ENCODE measurements around the gene MT1M. TPM values are rescaled to one million over a fixed set of nuclear protein-coding genes. Genes with fewer than 3 reads are reported as not detected.
"Not testable (repeated sequence)": the region's sequence is repeated elsewhere in the genome, so short reads cannot be mapped to it uniquely, and the experiment has no call there.

The MT1M gene
- total RNA-seq, 1 experiment from 2014 or later: not detected

DNA sequence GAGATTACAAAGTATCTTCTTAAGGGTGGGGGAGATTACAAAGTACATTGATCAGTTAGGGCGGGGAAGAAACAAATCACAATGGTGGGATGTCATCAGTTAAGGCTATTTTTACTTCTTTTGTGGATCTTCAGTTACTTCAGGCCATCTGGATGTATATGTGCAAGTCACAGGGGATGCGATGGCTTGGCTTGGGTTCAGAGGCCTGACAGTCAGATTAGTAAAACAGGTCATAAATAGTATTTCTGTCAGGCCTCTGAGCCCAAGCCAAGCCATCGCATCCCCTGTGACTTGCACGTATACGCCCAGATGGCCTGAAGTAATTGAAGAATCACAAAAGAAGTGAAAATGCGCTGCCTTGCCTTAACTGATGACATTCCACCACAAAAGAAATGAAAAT is 42.1 kb downstream of the MT1M start:
- not testable (repeated sequence) for DNase-seq (ENCODE audit: low spot score)

DNA sequence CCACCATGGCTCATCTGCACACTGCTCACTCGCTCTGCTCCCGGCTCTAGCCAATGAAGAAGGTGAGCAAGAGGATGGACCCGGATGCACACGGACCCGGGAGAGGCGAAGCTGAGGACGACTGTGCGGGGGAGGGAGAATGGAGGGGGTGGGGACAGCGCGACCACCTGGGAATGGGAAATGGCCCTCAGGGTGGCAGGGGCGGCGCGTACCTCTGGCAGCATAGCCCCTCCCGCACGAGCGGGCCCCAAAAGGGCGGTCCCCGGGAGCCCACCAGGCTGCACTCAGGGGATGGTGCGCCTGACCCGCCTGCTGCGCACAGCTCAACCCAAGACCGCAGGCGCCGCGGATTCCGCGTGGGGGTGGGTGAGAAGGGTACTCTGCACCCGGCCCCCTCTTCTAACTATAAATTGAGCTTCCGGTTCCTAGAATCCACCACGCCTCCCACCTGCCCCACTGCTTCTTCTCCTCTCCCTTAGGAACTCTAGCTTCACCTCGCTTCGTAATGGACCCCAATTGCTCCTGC is 43.3 kb downstream of the MT1M start:
- no peak for DNase-seq (ENCODE audit: low spot score)

DNA sequence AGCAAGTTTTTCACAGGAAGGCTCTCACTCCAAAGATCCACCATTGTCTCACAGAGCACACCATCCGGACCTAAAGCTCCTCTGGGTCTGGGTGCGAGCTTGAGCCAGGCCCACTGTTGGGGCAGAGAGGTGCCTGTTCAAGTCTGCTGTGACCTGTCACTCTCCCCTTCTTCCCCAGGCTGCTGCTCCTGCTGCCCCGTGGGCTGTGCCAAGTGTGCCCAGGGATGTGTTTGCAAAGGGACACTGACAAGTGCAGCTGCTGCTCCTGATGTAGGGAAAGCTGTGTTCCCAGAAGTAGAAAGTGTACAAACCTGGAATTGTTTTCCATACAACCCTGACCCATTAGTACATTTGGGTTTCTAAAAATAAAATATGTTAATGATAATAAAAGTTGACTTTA is 45.0 kb downstream of the MT1M start:
- DNase-seq (ENCODE audit: low spot score): no peak

DNA sequence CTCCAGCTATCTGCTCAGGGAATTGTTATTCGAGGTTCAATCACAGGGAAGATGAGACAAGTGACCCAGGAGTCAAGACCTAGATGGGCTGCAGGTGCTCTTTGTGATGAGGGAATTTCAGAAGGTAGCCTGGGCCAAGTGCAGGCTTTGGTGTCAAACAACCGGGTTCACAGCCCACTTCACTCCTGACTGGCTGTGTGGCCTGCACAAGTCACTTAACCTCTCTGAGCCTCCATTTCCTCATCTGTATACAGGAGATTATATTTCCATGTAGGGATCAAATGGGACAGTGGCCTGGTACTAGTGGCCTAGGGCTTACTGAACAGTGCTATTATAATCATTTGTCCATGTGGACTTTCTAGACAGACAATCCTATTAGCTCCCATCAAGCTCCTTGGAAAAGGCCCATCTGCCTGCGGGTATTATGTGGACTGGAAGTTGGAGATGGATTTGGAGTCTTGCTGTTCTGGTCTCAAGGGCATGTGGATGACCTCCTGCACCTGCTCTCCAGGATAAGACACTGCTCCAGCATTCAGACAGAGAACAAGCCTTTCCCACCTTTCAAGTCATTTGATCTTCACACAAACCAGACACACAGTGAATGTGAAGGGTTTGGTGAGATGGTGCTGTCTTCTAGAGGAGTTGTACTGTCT is 46.7 kb downstream of the MT1M start:
- DNase-seq (ENCODE audit: low spot score): no peak

DNA sequence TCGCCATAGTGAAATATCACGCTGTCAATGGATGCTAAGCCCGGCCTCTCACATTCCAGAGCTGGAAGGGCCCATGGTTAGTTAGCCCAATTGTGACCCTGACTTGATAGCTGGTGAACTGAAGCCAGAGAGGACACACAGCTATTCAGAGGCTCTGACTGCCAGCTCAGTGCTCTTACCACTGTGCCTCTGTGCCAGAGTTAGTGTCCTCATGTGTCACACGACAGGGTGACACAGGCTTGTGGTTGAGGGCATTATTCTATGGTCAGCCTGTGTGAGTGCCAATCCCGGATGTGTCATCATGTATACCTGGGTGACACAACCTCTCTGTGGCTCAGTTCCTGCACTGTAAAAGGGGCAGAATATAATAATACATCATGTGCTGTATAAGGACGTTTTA is 47.4 kb downstream of the MT1M start:
- peak; percentile 41 for DNase-seq (ENCODE audit: low spot score)

DNA sequence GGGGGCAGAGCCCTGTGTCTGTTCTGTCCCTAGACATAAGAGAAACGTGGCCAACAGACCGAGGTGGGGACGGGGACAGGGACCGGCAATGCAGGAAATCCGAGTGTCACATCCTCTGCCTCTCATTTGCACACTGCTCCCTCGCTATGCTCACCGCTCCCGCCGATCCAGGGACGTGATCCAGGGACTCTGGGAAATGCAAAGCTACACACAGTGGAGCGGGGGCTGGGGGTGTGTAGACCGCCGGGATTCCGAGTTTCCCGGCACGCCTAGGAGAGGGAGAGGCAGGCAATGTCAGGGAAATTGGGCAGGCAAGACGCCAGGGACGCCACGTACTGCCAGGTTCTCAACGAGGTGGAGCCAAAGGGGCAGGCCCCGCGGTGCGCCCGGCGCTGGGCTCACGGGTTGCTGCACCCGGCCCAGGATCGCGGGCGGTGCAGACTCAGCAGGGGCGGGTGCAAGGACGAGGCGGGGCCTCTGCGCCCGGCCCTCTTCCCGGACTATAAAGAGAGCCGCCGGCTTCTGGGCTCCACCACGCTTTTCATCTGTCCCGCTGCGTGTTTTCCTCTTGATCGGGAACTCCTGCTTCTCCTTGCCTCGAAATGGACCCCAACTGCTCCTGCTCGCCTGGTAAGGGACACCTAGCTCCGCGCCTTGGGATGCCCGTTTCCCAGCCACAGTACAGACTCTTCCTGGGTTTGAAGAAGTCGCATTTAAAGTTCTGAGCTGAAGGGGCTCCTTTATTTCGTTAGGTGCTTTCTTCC is 49.7 kb downstream of the MT1M start, which contains the start of gene MT1X:
TSS of gene MT1X (plus strand) at position 532 of the 764 bp plus-strand sequence. CDS start at position 603, 71 bp downstream.
- peak; percentile 83 for DNase-seq (ENCODE audit: low spot score)

DNA sequence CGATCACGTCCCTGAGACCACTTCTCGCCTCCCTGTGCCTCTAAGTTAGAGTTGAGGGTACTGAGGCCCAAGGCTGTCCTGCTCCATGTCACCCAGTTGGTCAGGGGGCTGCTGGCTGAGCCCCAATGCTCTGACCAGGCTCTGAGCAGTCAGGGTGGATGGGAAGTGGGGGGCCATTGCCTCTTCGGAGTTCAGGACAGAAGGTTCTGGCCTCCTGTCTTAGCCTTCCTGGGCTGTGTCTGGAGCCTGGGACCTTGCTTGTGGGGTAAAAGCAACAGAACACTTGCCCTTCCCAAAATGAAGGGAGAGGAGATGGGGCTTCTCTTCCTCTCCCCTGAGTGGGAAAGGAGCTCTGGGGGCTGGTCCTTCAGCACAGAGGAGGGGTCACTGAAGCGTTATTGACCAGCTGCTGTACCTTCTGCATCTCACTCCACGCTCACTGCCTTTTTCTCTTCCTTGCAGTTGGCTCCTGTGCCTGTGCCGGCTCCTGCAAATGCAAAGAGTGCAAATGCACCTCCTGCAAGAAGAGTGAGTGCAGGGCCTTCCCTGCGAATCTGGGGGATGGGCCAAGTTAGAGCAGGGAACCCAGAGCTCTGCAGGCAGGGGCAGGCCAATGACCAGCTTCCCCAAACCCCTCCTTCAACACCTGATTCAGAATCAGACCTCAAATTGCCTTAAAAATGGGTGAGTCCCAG is 50.4 kb downstream of the MT1M start:
- DNase-seq (ENCODE audit: low spot score): no peak

Other genes starting within 250 kb of the MT1M start
- 172 and 175 TPM in 2 replicates for gene AMFR, start 207.1 kb upstream of the MT1M start, total RNA-seq (2014; rRNA removed; shearing (Covaris generic))
- gene NUDT21, start 181.3 kb upstream of the MT1M start, total RNA-seq (2014; rRNA removed; shearing (Covaris generic)): 177 and 191 TPM in 2 replicates
- gene OGFOD1, start 181.1 kb upstream of the MT1M start, total RNA-seq (2014; rRNA removed; shearing (Covaris generic)): 154 and 217 TPM in 2 replicates
- gene BBS2, start 112.6 kb upstream of the MT1M start, total RNA-seq (2014; rRNA removed; shearing (Covaris generic)): 57.6 and 64.5 TPM in 2 replicates
- gene MT4, start 67.6 kb upstream of the MT1M start, total RNA-seq (2014; rRNA removed; shearing (Covaris generic)): not detected in 2 replicates
- not detected in 2 replicates for gene MT3, start 43.1 kb upstream of the MT1M start, total RNA-seq (2014; rRNA removed; shearing (Covaris generic))
- 137 and 184 TPM in 2 replicates for gene MT2A, start 24.1 kb upstream of the MT1M start, total RNA-seq (2014; rRNA removed; shearing (Covaris generic))
- gene MT1E, start 6.9 kb upstream of the MT1M start, total RNA-seq (2014; rRNA removed; shearing (Covaris generic)): not detected in 2 replicates
- gene MT1A, start 6.0 kb downstream of the MT1M start, total RNA-seq (2014; rRNA removed; shearing (Covaris generic)): not detected in 2 replicates
- gene MT1B, start 19.2 kb downstream of the MT1M start, total RNA-seq (2014; rRNA removed; shearing (Covaris generic)): not detected in 2 replicates
- gene MT1F, start 25.3 kb downstream of the MT1M start, total RNA-seq (2014; rRNA removed; shearing (Covaris generic)): not detected in 2 replicates
- gene MT1G, start 35.4 kb downstream of the MT1M start, total RNA-seq (2014; rRNA removed; shearing (Covaris generic)): not detected in 2 replicates
- gene MT1H, start 37.2 kb downstream of the MT1M start, total RNA-seq (2014; rRNA removed; shearing (Covaris generic)): not detected in 2 replicates
- gene MT1X, start 49.8 kb downstream of the MT1M start, total RNA-seq (2014; rRNA removed; shearing (Covaris generic)): 24.9 and 97.3 TPM in 2 replicates
- gene NUP93, start 97.5 kb downstream of the MT1M start, total RNA-seq (2014; rRNA removed; shearing (Covaris generic)): 134 and 139 TPM in 2 replicates
- gene SLC12A3, start 232.5 kb downstream of the MT1M start, total RNA-seq (2014; rRNA removed; shearing (Covaris generic)): not detected in 2 replicates